Fibroblast of lung (primary cell): ENCODE results near the gene ACBD6. TPM values are rescaled to one million over a fixed set of nuclear protein-coding genes. Genes with fewer than 3 reads are reported as not detected.

ENCODE experiments used
- DNase-seq, 2 donors: peaks; one replicate each; pipeline versions ENCODE4 v3.0.0 to v3.0.0-alpha.2; 2010; ENCODE audit warnings: low read depth in 2 of 2
- H2AFZ ChIP-seq: 2 replicates; pipeline ENCODE4 v1.5.1; 2012; ENCODE audit warnings: low read length, control low read depth, inconsistent platforms
- H3K27ac ChIP-seq: 2 replicates; pipeline ENCODE4 v1.5.1; 2011; ENCODE audit warnings: low read length, control low read depth; ENCODE audit not compliant: insufficient read depth
- H3K27me3 ChIP-seq: 2 replicates; pipeline ENCODE4 v1.5.1; 2011; ENCODE audit warnings: mild to moderate bottlenecking, low read length; ENCODE audit not compliant: control insufficient read depth, insufficient read depth
- H3K36me3 ChIP-seq: 2 replicates; pipeline ENCODE4 v1.5.1; 2011; ENCODE audit warnings: low read length; ENCODE audit not compliant: control insufficient read depth, insufficient read depth
- H3K4me1 ChIP-seq: 2 replicates; pipeline ENCODE4 v1.5.1; 2011; ENCODE audit warnings: low read length; ENCODE audit not compliant: control insufficient read depth, insufficient read depth; ENCODE audit errors: extremely low read depth
- H3K4me2 ChIP-seq: 2 replicates; pipeline ENCODE4 v1.5.1; 2011; ENCODE audit warnings: low read length, control low read depth; ENCODE audit not compliant: insufficient read depth; ENCODE audit errors: extremely low read depth
- H3K4me3 ChIP-seq, 4 experiments: fragments of 200-600 bp in 1 of 4; sonication (generic) in 1 of 4; replicated peaks in 1 of 4; 2 replicates each; pipeline ENCODE4 v1.5.1; 2011 to 2016; ENCODE audit warnings: low read length in 4 of 4, low read depth in 3 of 4, mild to moderate bottlenecking in 3 of 4, control low read depth in 2 of 4, inconsistent platforms in 1 of 4, mixed read lengths in 1 of 4; ENCODE audit not compliant: insufficient read depth in 1 of 4; ENCODE audit errors: control extremely low read depth in 1 of 4
- H3K79me2 ChIP-seq: 2 replicates; pipeline ENCODE4 v1.5.1; 2012; ENCODE audit warnings: mild to moderate bottlenecking, low read length, inconsistent platforms; ENCODE audit not compliant: control insufficient read depth, insufficient read depth
- H3K9ac ChIP-seq: 2 replicates; pipeline ENCODE4 v1.5.1; 2011; ENCODE audit warnings: mild to moderate bottlenecking, low read length, control low read depth; ENCODE audit not compliant: insufficient read depth
- H3K9me3 ChIP-seq: 2 replicates; pipeline ENCODE4 v1.5.1; 2012; ENCODE audit warnings: low read depth, low read length; ENCODE audit not compliant: control insufficient read depth, insufficient read depth
- H4K20me1 ChIP-seq: 2 replicates; pipeline ENCODE4 v1.5.1; 2011; ENCODE audit warnings: low read length; ENCODE audit not compliant: control insufficient read depth, insufficient read depth; ENCODE audit errors: extremely low read depth
- CTCF ChIP-seq, 2 donors: IDR thresholded peaks in 1 of 2; conservative IDR thresholded peaks in 1 of 2; 1 replicate in 1 of 2; 2 replicates in 1 of 2; pipeline ENCODE4 v1.5.1; 2011 to 2012; ENCODE audit warnings: low read length in 2 of 2, control low read depth in 1 of 2, inconsistent platforms in 1 of 2, low read depth in 1 of 2, mild to moderate bottlenecking in 1 of 2
- EZH2 ChIP-seq: IDR thresholded peaks from 2 replicates; pipeline ENCODE4 v1.5.1; 2012; ENCODE audit warnings: low read length, control low read depth, mild to moderate bottlenecking; ENCODE audit errors: missing control alignments
- polyA plus RNA-seq, 2 donors: library from polyadenylated mRNA; depleted of rRNA in 1 of 2; stranded (reverse) in 1 of 2; unstranded in 1 of 2; fragments of >200 nt; gene quantifications; 2 replicates each; pipeline ENCODE4 v1.2.1, GENCODE V29; 2011 to 2012; ENCODE audit warnings: missing spikeins in 1 of 2
- total RNA-seq: library from RNA; depleted of rRNA; stranded (reverse); fragments of >200 nt; gene quantifications from 2 replicates; pipeline ENCODE4 v1.2.1, GENCODE V29; 2014

Gene ACBD6
- total and polyA plus RNA-seq, 2 donors (not counting 1 experiment from before 2014, with no cell fraction given): 63.4 to 78.7 TPM

- DNase-seq: no peak
- Histone ChIP-seq H3K27me3 (peaks cover 5% of the 10 kb centered on the region), H3K4me3 (no peak overlapping the region), H2AFZ (no peak overlapping the region), H3K9me3 (no peaks in the 10 kb centered on the region), H3K4me2 (no peak overlapping the region), H4K20me1 (no peaks in the 10 kb centered on the region), H3K79me2 (no peaks in the 10 kb centered on the region), H3K9ac (no peak overlapping the region), H3K4me1 (no peaks in the 10 kb centered on the region), H3K36me3 (no peaks in the 10 kb centered on the region), H3K27ac (no peak overlapping the region)
- no peak for TF ChIP-seq EZH2
- TF ChIP-seq CTCF (conservative IDR thresholded peaks at IDR 0.05 in 1 of 2, IDR thresholded peaks at IDR 0.05 in 1 of 2; ENCODE audit: low read depth in 1 of 2, low read length in 2 of 2): no peak
Measured at GRCh38 chr1:180248176-180248575, 254.2 kb downstream of the ACBD6 start.

- no peak overlapping the region for H3K4me2 ChIP-seq
- no peaks in the 10 kb centered on the region for H3K9me3 ChIP-seq
- no peaks in the 10 kb centered on the region for H3K4me1 ChIP-seq
- H3K4me3 ChIP-seq: no peak overlapping the region
- H3K79me2 ChIP-seq: no peaks in the 10 kb centered on the region
- peaks cover 5% of the 10 kb centered on the region for H3K27me3 ChIP-seq
- H4K20me1 ChIP-seq: no peaks in the 10 kb centered on the region
- no peak overlapping the region for H3K27ac ChIP-seq
- no peak overlapping the region for H3K9ac ChIP-seq
- no peak overlapping the region for H2AFZ ChIP-seq
- no peaks in the 10 kb centered on the region for H3K36me3 ChIP-seq
- DNase-seq: no peak
- TF ChIP-seq CTCF (conservative IDR thresholded peaks at IDR 0.05 in 1 of 2, IDR thresholded peaks at IDR 0.05 in 1 of 2; ENCODE audit: low read depth in 1 of 2, low read length in 2 of 2) (no peak), EZH2 (no peak)
Measured at GRCh38 chr1:180247580-180247979, 254.8 kb downstream of the ACBD6 start.

- H3K27ac ChIP-seq: no peak overlapping the region
- H3K36me3 ChIP-seq: no peaks in the 10 kb centered on the region
- H3K79me2 ChIP-seq: no peaks in the 10 kb centered on the region
- H3K27me3 ChIP-seq: peaks cover 5% of the 10 kb centered on the region
- no peak overlapping the region for H2AFZ ChIP-seq
- no peaks in the 10 kb centered on the region for H3K9me3 ChIP-seq
- no peak for DNase-seq
- H3K4me1 ChIP-seq: no peaks in the 10 kb centered on the region
- no peak overlapping the region for H3K4me3 ChIP-seq
- H4K20me1 ChIP-seq: no peaks in the 10 kb centered on the region
- H3K9ac ChIP-seq: no peak overlapping the region
- H3K4me2 ChIP-seq: no peak overlapping the region
- no peak for TF ChIP-seq CTCF (conservative IDR thresholded peaks at IDR 0.05 in 1 of 2, IDR thresholded peaks at IDR 0.05 in 1 of 2; ENCODE audit: low read depth in 1 of 2, low read length in 2 of 2)
Measured at GRCh38 chr1:180247061-180247460, 255.3 kb downstream of the ACBD6 start.
